ENCODE results near the gene ALDH3B2.
"Not testable (repeated sequence)": the region's sequence is repeated elsewhere in the genome, so short reads cannot be mapped to it uniquely, and the experiment has no call there.

The ALDH3B2 gene

DNA sequence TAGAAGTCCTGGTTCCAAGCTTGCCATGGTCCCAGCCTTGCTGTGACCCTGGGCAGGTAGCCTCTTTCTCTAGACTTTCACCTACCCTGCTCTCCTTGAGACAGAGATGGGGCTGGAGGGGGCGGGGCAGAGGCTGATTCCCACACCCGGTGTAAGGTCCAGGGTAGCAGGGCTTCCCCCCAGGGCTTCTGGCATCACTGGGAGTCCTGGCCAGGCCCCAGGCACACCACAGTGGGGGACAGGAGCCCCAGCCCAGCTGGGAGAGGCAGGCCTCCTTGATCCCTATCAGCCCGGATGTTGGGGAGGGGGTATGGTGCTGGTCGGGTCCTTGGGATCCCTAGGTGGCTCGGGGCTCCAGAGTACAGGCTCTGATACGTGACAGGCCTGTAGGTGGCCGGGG is 43.0 kb downstream of the ALDH3B2 start:
- FAIRE-seq = no peak
- no peak for DNase-seq (ENCODE audit: low spot score)

DNA sequence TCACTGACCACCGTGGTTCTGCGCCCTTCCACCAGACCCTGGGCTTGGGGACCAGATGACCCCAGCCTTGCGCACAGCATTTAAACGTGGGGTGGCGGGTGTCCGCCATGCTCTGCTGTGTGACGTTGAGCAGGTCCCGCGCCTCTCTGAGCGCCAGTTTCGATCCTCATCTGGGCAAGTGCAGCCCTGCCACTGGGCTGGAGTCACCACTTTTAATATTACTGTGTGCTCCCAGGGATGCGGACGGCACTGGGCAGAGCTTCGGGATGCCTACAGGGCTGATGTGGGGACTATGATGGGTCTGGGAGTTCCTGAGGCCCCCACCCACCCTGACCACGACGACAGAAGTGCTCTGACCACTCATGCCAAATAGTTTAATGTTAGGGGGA is 43.5 kb downstream of the ALDH3B2 start:
- FAIRE-seq (no peak), DNase-seq (ENCODE audit: low spot score) (no peak)

DNA sequence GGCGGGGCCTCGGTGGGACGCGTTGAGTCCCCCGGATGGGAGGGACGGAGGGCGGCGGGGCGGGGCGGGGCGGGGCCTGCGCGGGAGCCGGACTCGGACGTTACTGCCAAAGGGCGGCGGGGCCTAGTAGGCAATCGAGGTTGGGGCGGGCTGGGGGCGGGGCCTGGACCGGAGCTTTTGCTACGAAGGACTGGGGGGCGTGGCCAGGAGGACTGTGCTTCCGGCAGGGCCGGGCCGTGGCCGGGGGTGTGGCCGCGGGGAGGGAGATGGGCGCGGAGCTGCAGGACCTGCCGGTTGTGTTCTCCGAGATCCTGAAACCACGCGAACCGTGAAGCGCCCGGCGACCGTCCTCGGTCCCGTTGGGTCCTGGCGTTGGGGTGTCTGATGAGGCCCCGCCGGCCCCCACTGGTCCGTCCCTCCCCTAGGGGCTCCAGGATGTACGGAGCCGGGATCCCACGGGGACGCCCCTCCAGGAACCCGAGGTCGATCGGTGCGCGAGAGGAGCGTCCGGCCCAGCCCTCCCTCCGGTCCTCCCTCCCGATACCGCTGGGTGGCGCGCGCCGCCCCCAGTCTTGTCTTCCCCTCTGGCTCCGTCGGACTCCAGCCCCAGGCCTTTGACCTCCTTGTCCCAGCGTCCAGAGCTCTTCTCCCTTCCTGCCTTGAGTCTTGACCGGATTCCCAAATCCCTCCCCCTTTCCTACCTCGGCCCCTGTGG is 44.0 kb downstream of the ALDH3B2 start:
- FAIRE-seq = no peak
- peak; percentile 99 for DNase-seq (ENCODE audit: low spot score)

DNA sequence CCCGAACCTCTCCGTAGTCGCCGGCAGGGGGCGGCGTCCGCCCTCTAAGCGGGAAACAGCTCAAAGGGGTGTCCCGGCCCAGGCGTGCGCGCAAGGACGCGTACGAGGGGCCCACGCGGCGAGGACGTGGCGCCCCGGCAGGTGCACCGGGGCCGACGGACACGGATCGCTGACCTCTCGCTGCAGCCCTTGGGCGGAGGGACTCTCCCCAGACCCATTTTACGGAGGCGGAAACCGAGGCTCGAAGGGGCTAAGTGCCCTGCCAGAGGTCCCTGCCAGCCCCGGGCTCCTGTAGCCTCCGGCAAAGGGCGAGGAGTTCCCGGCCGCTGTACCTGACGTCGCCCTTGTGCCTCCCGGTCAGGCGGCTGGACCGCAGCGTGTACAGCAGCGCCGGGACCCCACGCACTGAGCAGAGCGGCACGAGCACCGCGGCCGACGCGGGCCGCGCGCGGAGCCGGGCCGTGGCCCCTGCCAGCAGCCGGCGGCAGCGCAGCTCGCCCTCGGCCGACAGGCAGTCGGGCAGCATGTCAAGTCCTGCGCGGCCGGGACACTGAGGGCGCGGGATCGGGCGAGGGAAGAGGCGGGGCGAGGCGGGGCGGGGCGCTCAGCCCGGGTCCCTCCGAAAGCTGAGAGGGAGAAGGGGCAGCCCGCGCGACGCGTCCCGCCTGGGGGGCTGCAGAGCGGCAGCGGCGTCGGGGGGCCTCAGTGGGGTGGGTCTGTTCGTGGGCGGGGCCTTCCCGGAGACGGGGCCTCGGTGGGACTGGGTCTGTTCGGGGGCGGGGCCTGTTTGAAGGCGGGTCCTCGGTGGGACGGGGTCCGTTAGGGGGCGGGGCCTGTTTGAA is 44.8 kb downstream of the ALDH3B2 start, which contains the start of gene NUDT8:
Gene NUDT8, minus strand, starts transcription at position 552 of the 842 bp plus-strand sequence. Its CDS starts 26 bp downstream, at position 526.
- peak; percentile 90 for FAIRE-seq

DNA sequence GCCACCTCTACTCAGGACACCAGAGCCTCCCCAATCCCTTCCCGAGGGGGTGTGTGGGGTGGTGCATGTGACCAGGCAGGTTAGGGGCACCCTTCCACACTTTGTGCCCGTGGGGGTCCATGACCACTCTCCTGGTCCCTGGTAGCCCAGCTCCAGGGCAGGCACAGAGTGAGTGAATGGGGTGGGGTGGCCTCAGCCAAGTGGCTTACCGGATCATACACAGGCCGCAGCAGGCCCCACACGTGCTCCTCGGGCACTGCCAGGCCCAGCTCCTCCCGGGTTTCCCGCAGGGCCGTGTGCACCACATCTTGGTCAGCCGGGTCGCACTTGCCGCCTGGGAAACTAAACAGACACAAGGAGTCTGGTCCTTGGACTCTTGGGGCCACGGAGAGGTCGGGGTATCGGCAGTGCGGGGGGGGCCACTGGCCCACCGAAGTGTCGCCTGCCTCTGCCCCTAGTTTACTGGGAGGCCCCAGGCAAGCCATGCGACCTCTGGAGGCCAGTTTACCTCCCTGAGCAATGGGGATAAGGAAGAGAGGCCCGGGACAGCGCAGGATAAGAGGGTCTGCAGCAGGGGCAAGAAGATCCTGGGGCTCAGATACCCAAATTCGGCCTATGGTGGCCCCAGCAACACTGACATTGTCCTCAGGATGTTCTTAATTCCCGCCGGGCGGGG is 45.6 kb downstream of the ALDH3B2 start:
- FAIRE-seq (no peak), DNase-seq (ENCODE audit: low spot score) (no peak)

More for the DNA sequence above, 44.8 kb downstream of the ALDH3B2 start, which contains the start of gene NUDT8:
- DNase-seq (ENCODE audit: low spot score) = peak; percentile 85

DNA sequence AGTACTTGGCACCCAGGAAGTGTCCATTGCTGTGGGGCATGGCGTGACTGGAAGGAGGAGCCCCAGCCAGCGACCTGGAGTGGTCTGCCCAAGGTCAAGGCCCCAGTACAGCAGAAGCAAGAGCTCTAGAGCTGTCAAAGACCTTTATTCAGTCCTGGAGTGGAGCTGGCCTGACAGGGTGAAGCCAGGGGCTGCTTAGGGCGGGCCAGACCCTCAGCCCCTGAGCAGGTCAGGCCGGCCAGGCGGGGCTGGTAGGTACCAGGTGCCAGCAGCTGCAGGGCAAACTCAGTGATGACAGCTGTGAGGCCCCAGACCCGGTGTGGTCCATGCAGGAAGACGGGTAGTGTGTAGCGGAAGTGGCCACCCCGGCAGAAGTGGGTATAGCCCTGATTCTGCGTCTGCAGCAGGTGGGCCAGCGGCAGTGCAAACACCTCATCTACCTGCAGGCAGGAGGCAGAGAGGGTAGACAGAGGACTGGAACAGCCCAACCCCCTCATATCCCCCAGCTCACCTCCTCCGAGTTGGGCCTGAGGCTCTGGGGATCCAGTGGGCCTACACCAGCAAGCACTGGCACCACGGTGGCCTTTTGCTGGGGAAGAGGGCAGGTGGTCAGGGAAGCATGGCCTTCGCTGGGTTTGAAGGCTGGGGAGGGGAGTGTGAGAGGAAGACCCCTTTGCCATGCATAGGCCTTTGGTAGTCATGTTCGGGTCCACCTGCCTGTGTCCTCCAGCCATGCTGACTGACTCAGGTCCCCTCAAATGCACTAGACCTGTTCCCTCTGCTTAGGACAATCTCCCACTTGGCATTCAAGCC is 46.4 kb downstream of the ALDH3B2 start:
- no peak for DNase-seq (ENCODE audit: low spot score)

DNA sequence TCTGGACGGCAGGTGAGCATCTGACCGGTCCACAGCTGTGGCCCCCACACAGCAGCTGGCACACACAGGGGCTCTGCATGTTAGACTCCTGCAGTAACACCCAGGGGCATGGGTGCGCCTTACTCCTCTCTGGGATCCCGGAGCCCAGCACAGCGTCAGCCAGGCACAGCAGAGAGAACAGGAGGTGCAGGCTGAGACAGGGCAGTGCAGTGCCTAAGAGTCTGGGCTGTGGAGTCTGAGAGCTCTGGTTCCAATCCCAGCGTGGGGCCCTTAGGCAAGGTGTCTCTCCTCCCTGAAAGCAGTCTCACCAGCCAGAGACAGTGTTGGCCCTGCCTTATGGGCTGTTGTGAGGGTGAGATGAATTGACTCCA is 47.0 kb downstream of the ALDH3B2 start:
- no peak for FAIRE-seq
- no peak for DNase-seq (ENCODE audit: low spot score)

More for the DNA sequence above, 46.4 kb downstream of the ALDH3B2 start:
- FAIRE-seq = no peak

DNA sequence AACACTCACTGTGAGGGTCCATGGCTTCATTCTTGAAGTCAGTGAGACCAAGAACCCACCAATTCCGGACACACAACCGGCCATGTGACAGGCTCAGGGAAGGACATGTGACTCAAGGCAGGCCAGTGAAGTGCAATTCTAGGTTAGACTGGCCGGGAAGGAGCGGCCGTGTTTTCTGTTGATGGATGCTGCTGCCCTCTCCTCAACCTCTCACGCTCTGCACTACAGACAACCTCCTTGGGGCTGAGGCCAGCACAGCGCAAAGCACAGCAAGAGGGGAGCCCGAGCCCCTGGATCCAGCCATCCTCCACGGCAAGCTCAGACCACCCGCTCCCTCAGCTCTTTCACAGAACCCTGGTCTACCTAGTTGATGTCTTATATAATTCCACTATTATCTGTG is 47.5 kb downstream of the ALDH3B2 start:
- no peak for FAIRE-seq
- DNase-seq (ENCODE audit: low spot score) = no peak

DNA sequence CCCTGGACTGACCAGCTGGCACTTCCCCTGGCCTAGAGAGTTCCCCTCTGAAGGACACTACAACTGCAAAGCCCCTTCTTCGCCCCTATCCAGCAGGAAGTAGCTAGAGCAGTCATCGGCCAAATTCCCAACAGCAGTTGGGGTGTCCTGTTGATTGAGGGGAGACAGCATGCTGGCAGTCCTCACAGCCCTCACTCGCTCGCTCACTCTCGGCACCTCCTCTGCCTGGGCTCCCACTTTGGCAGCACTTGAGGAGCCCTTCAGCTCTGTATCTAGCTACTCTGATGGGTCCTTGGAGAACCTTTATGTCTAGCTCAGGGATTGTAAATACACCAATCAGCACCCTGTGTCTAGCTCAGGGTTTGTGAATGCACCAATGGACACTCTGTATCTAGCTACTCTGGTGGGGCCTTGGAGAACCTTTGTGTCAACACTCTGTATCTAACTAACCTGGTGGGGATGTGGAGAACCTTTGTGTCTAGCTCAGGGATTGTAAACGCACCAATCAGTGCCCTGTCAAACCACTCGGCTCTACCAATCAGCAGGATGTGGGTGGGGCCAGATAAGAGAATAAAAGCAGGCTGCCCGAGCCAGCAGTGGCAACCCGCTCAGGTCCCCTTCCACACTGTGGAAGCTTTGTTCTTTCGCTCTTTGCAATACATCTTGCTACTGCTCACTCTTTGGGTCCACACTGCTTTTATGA is 48.1 kb downstream of the ALDH3B2 start:
- FAIRE-seq; DNase-seq (ENCODE audit: low spot score): not testable (repeated sequence)

DNA sequence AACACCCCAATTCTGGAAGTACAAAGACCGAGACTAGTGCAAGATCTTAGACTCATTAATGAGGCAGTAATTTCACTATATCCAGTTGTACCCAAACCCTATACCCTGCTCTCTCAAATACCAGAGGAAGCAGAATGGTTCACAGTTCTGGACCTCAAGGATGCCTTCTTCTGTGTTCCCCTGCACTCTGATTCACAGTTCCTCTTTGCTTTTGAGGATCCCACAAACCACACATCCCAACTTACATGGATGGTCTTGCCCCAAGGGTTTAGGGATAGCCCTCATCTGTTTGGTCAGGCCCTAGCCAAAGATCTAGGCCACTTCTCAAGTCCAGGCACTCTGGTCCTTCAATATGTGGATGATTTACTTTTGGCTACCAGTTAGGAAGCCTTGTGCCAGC is 50.6 kb downstream of the ALDH3B2 start:
- DNase-seq (ENCODE audit: low spot score); FAIRE-seq: not testable (repeated sequence)

DNA sequence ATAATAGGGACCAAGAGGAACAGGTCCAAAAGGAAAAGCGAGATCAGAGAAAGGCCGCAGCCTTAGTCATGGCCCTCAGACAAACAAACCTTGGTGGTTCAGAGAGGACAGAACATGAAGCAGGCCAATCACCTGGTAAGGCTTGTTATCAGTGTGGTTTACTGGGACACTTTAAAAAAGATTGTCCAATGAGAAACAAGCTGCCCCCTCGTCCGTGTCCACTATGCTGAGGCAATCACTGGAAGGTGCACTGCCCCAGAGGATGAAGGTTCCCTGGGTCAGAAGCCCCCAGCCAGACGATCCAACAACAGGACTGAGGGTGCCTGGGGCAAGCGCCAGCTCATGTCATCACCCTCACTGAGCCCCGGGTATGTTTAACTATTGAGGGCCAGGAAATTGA is 51.5 kb downstream of the ALDH3B2 start:
- FAIRE-seq; DNase-seq (ENCODE audit: low spot score): not testable (repeated sequence)

DNA sequence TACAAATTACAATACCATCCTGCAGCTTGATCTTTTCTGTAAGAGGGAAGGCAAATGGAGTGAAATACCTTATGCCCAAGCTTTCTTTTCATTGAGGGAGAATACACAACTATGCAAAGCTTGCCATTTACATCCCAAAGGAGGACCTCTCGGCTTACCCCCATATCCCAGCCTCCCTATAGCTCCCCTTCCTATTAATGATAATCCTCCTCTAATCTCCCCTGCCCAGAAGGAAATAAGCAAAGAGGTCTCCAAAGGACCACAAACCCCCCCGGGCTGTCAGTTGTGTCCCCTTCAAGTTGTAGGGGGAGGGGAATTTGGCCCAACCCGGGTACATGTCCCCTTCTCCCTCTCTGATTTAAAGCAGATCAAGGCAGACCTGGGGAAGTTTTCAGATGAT is 52.5 kb downstream of the ALDH3B2 start:
- FAIRE-seq = not testable (repeated sequence)

DNA sequence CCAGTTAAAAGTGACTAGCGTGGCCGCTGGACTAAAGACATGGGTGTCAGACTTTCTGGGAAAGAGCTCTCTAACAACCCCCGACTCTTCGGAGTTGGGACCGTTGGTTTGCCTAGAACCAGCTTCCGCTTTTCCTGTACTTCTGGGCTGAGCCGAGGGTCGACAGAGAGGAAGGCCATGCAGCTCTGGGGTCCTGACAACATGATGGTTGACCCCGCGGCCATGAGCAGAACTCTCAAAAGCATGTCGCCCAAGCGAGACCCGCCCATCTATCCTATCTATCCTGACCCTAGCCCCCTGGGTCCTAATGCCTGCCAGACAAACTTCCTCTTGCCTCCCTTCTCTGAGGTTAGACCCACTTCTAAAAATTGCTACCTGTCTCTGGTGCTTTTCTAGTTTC is 53.8 kb downstream of the ALDH3B2 start:
- FAIRE-seq = not testable (repeated sequence)
- peak; percentile 37 for DNase-seq (ENCODE audit: low spot score)

More for the DNA sequence above, 52.5 kb downstream of the ALDH3B2 start:
- DNase-seq (ENCODE audit: low spot score) = not testable (repeated sequence)

DNA sequence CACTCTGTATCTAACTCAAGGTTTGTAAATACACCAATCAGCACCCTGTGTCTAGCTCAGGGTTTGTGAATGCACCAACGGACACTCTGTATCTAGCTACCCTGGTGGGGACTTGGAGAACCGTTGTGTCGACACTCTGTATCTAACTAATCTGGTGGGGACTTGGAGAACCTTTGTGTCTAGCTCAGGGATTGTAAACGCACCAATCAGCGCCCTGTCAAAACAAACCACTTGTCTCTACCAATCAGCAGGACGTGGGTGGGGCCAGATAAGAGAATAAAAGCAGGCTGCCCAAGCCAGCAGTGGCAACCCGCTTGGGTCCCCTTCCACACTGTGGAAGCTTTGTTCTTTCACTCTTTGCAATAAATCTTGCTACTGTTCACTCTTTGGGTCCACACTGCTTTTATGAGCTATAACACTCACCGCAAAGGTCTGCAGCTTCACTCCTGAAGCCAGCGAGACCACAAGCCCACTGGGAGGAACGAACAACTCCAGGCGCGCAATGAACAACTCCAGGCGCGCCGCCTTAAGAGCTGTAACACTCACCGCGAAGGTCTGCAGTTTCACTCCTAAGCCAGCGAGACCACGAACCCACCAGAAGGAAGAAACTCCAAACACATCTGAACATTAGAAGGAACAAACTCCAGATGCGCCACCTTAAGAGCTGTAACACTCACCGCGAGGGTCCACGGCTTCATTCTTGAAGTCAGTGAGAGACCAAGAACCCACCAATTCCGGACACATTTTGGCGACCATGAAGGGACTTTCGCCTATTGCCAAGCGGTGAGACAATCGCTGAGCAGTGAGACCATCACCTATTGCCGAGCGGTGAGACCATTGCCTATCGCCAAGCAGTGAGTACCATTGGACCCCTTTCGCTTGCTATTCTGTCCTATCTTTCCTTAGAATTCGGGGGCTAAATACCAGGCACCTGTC is 54.5 kb downstream of the ALDH3B2 start:
- FAIRE-seq; DNase-seq (ENCODE audit: low spot score): not testable (repeated sequence)

DNA sequence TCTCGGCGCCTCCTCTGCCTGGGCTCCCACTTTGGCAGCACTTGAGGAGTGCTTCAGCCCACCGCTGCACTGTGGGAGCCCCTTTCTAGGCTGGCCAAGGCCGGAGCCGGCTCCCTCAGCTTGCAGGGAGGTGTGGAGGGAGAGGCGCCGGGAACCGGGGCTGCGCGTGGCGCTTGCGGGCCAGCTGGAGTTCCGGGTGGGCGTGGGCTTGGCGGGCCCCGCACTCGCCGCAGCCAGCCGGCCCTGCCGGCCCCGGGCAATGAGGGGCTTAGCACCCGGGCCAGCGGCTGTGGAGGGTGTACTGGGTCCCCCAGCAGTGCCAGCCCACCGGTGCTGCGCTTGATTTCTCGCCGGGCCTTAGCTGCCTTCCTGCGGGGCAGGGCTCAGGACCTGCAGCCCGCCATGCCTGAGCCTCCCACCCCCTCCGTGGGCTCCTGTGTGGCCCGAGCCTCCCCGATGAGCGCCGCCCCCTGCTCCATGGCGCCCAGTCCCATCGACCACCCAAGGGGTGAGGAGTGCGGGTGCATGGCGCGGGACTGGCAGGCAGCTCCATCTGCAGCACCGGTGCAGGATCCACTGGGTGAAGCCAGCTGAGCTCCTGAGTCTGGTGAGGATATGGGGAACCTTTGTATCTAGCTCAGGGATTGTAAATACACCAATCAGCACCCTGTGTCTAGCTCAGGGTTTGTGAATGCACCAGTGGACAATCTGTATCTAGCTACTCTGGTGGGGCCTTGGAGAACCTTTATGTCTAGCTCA is 55.3 kb downstream of the ALDH3B2 start:
- FAIRE-seq; DNase-seq (ENCODE audit: low spot score): not testable (repeated sequence)

DNA sequence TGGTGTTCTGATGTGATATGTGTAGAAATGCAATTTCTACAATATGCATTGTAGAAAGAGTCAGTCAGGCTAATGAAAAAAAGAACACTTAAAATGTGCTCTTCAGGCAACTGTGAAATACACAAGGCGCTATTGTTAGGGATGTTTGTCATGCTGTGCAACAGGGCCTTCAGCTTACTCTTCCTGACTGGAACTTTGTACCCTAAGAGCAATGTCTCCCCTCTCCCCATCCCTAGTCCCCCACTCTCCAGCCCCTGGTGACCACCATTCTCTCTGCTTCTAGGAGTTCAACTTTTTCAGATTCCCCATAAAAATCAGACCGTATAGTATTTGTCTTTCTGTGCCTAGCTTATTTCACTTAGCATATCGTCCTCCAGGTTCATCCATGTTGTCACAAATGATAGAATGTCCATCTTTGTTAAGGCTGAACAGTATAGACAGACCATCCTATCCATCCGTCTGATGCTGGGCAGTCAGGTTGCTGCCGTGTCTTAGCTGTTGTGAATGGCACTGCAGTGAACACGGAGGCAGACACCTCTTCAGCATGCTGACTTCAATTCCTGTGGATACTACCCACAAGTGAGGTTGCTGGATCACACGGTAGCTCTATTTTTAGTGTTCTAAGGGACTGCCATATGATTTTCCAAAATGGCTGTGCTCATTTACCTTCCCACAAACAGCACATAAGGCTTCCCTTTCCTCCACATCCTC is 57.0 kb downstream of the ALDH3B2 start:
- DNase-seq (ENCODE audit: low spot score) (no peak), FAIRE-seq (no peak)

DNA sequence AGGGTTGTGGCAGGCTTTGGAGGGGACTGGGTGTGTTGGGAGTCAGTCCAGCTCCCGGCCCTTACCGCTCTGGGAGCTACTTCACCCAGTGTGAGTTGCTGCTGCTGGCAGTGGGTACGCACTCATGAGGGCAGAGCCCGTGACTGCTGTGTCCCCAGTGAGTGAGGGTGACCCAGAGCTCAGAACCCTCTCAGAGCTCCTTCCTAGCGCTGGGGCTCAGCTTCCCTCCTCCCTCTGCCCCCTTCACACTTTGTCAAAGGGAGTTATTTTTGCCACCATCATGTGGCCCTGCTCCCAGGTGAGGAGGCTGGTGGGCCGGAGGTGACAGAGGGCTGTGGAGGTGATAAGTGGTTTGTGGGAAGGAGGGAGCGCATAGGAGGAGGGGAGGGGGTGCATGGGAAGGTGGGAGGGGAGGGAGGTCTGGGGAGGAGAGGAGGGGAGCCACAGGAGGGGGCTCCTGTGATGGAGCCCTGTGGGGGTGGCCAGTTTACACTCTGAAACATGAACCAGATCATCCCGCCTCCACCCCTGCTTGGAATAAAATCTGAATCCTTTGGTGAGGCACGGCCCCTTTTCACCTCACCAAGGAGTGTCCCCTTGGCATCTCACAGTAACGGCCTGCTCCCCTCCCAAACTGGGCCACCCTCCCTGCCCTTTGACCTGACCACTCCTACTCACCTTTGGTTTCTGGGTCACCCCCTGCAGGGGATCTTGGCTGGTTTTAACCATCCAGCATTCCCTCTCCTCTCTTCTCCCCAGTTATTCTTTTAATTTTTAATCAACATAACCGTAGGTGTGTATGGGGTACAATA is 57.8 kb downstream of the ALDH3B2 start:
- DNase-seq (ENCODE audit: low spot score) (no peak), FAIRE-seq (no peak)
